HT-29 (cell line): ENCODE data around the gene PRICKLE3. TPM values are rescaled to one million over a fixed set of nuclear protein-coding genes. Genes with fewer than 3 reads are reported as not detected.

Experiments used
- small RNA-seq: library from RNA; depleted of rRNA; stranded (forward); fragments of <200 nt; gene quantifications from one replicate; pipeline ENCODE3, GENCODE V24; 2014
- total RNA-seq: library from RNA; depleted of rRNA; stranded (reverse); fragments of >200 nt; shearing (Covaris generic); gene quantifications from 2 replicates; pipeline ENCODE4 v1.2.3, GENCODE V29; 2014; rRNA removed

PRICKLE3 gene
- total RNA-seq, 1 experiment from 2014 or later: 22.3 TPM

Small RNA genes within 50 kb of the gene (small RNA-seq; reads per million reads assigned to genes)
- gene RN7SL262P: not detected

Other genes starting within 250 kb of the PRICKLE3 start
- gene OTUD5, start 228.8 kb downstream of the PRICKLE3 start, total RNA-seq: 42.8 and 48.6 TPM in 2 replicates
- gene KCND1, start 214.5 kb downstream of the PRICKLE3 start, total RNA-seq: 0.18 TPM in 1 of 2 replicates, not detected in the other
- 24.6 and 26.4 TPM in 2 replicates for gene GRIPAP1, start 184.1 kb downstream of the PRICKLE3 start, total RNA-seq
- gene TFE3, start 143.0 kb downstream of the PRICKLE3 start, total RNA-seq: 46.6 and 53.6 TPM in 2 replicates
- gene CCDC120, start 127.4 kb downstream of the PRICKLE3 start, total RNA-seq: 10.6 and 12.6 TPM in 2 replicates
- 0.15 and 0.57 TPM in 2 replicates for gene PRAF2, start 112.4 kb downstream of the PRICKLE3 start, total RNA-seq
- gene WDR45, start 106.5 kb downstream of the PRICKLE3 start, total RNA-seq: 46.5 and 65.5 TPM in 2 replicates
- gene GPKOW, start 62.6 kb downstream of the PRICKLE3 start, total RNA-seq: 39.4 and 41.6 TPM in 2 replicates
- gene MAGIX, start 23.6 kb downstream of the PRICKLE3 start, total RNA-seq: 12.6 and 13.6 TPM in 2 replicates
- 27.3 and 28.1 TPM in 2 replicates for gene PLP2, start 14.5 kb downstream of the PRICKLE3 start, total RNA-seq
- 0.61 and 1.1 TPM in 2 replicates for gene SYP, start 13.8 kb upstream of the PRICKLE3 start, total RNA-seq
- gene CACNA1F, start 47.0 kb upstream of the PRICKLE3 start, total RNA-seq: not detected in 2 replicates
- 25.0 and 27.7 TPM in 2 replicates for gene CCDC22, start 49.1 kb upstream of the PRICKLE3 start, total RNA-seq
- not detected in 2 replicates for gene FOXP3, start 78.3 kb upstream of the PRICKLE3 start, total RNA-seq
- gene PPP1R3F, start 83.4 kb upstream of the PRICKLE3 start, total RNA-seq: 7.2 and 7.3 TPM in 2 replicates
- not detected in 2 replicates for gene GAGE10, start 117.3 kb upstream of the PRICKLE3 start, total RNA-seq
- gene GAGE12J, start 135.7 kb upstream of the PRICKLE3 start, total RNA-seq: not detected in 2 replicates
- not detected in 2 replicates for gene GAGE13, start 145.2 kb upstream of the PRICKLE3 start, total RNA-seq